Measurements from ENCODE around the gene SDK2. TPM values are rescaled to one million over a fixed set of nuclear protein-coding genes. Genes with fewer than 3 reads are reported as not detected.

SDK2 gene
- total and polyA plus RNA-seq, 9 donors = 0.40 to 5.4 (median 0.96) TPM

DNA sequence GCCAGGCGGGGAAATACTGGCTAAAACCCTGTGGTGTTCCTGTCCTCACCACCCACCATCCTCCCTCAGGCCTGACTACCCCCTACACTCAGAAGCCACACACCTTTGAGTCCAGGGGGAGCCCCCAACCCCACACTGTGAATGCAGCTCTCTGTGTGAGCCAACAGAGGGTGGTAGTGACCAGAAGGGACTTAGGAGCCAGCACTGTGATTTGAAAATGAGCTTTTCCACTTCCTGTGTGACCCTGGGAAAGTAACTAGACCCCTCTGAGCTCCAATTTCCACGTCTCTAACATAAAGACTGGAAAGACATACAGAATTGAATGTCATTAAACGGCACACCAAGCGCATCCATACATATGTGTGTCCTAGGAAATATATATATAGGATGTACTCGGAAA, 58.7 kb downstream of the SDK2 start:
- H3K36me3 ChIP-seq = no peaks in the 10 kb centered on the region
- H3K27ac ChIP-seq = no peak overlapping the region
- H3K27me3 ChIP-seq = no peaks in the 10 kb centered on the region
- no peaks in the 10 kb centered on the region for H3K9me3 ChIP-seq
- intact Hi-C loops (cut with DNase I) = no loop called here
- DNase-seq = no peak
- H3K4me1 ChIP-seq (ENCODE audit: insufficient read depth) = no peaks in the 10 kb centered on the region
- TF ChIP-seq, protein P1, sequence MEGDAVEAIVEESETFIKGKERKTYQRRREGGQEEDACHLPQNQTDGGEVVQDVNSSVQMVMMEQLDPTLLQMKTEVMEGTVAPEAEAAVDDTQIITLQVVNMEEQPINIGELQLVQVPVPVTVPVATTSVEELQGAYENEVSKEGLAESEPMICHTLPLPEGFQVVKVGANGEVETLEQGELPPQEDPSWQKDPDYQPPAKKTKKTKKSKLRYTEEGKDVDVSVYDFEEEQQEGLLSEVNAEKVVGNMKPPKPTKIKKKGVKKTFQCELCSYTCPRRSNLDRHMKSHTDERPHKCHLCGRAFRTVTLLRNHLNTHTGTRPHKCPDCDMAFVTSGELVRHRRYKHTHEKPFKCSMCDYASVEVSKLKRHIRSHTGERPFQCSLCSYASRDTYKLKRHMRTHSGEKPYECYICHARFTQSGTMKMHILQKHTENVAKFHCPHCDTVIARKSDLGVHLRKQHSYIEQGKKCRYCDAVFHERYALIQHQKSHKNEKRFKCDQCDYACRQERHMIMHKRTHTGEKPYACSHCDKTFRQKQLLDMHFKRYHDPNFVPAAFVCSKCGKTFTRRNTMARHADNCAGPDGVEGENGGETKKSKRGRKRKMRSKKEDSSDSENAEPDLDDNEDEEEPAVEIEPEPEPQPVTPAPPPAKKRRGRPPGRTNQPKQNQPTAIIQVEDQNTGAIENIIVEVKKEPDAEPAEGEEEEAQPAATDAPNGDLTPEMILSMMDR (IDR thresholded peaks at IDR 0.05) = no peak
- TF ChIP-seq EP300 (IDR thresholded peaks at IDR 0.05) (no peak), POLR2A (IDR thresholded peaks at IDR 0.05) (no peak)
- no peak overlapping the region for H3K4me3 ChIP-seq
- 91 to 95% (median 92%) methylated on average over 5 of the region's 5 CpGs for WGBS, 3 donors

DNA sequence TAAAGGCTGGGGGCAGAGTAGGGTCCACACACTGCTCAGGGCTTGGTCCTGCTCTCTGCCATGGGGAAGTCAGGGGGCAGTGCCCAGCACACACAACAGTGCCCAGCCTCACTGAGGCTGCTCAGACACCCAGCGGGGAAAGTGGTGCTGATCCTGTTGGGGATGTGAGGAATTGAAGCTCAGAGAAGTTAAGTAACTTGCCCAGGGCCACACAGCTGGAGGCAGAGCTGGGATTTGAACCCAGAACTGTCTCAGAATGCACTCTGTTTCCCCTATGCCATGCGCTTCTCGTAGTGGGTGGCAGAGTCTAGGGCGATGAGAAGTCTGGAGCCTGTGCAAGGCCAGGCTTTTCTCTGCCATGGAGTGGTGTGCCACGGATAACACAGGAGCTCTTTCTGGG, 59.3 kb downstream of the SDK2 start:
- H3K27ac ChIP-seq = no peak overlapping the region
- no peaks in the 10 kb centered on the region for H3K36me3 ChIP-seq
- H3K27me3 ChIP-seq = no peaks in the 10 kb centered on the region
- no peaks in the 10 kb centered on the region for H3K4me1 ChIP-seq (ENCODE audit: insufficient read depth)
- intact Hi-C loops (cut with DNase I) = no loop called here
- no peaks in the 10 kb centered on the region for H3K9me3 ChIP-seq
- WGBS, 3 donors = 96 to 98% (median 97%) methylated on average over 5 of the region's 5 CpGs
- no peak for DNase-seq
- no peak overlapping the region for H3K4me3 ChIP-seq
- TF ChIP-seq EP300 (IDR thresholded peaks at IDR 0.05) (no peak), POLR2A (IDR thresholded peaks at IDR 0.05) (no peak)
- TF ChIP-seq, protein P1 (IDR thresholded peaks at IDR 0.05) = no peak

DNA sequence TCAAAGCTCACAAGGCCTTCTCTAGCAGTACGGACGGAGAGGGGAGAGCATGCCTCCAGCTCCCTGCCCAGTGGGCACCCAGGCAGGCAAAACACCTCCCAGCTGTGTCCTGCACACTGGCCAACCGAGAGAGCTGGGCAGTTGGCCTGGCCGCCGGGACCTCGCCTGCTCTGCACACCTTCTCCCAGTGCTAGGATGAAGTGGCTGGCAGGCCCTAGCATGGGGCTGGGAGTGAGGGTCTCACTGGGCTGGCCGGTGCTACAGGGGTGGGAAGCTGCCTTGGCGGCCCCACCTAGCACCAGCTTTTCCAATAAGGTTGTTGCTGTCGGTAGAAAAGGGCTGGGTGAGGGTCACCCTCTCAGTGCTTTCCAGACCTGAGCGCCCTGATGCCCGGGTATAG, 60.2 kb downstream of the SDK2 start:
- no peaks in the 10 kb centered on the region for H3K4me1 ChIP-seq (ENCODE audit: insufficient read depth)
- TF ChIP-seq POLR2A (IDR thresholded peaks at IDR 0.05) = no peak
- TF ChIP-seq, protein P1 (IDR thresholded peaks at IDR 0.05) = no peak
- no peak for TF ChIP-seq EP300 (IDR thresholded peaks at IDR 0.05)
- WGBS, 3 donors = 91 to 94% (median 92%) methylated on average over 4 to 11 of the region's 11 CpGs
- no peaks in the 10 kb centered on the region for H3K9me3 ChIP-seq
- intact Hi-C loops (cut with DNase I) = no loop called here
- no peaks in the 10 kb centered on the region for H3K27me3 ChIP-seq
- H3K36me3 ChIP-seq = no peaks in the 10 kb centered on the region
- no peak overlapping the region for H3K27ac ChIP-seq
- H3K4me3 ChIP-seq = no peak overlapping the region
- DNase-seq = no peak

- intact Hi-C loops (cut with DNase I) = no loop called here
- whole genome bisulfite sequencing, 3 donors = 87 to 92% (median 89%) methylated on average over 9 of the region's 9 CpGs
- H3K9me3 ChIP-seq = no peaks in the 10 kb centered on the region
- H3K27me3 ChIP-seq = no peaks in the 10 kb centered on the region
- no peaks in the 10 kb centered on the region for H3K36me3 ChIP-seq
- H3K4me1 ChIP-seq (ENCODE audit: insufficient read depth) = no peaks in the 10 kb centered on the region
- H3K4me3 ChIP-seq = no peak overlapping the region
- no peak overlapping the region for H3K27ac ChIP-seq
- TF ChIP-seq EP300 (IDR thresholded peaks at IDR 0.05) (no peak), POLR2A (IDR thresholded peaks at IDR 0.05) (no peak)
- TF ChIP-seq, protein P1 (IDR thresholded peaks at IDR 0.05) = no peak
- no peak for DNase-seq
Measured at GRCh38 chr17:73582821-73583220, 61.4 kb downstream of the SDK2 start.

GRCh38 chr17:73582359-73582758, 61.9 kb downstream of the SDK2 start:
- Histone ChIP-seq H3K9me3 (no peaks in the 10 kb centered on the region), H3K36me3 (no peaks in the 10 kb centered on the region), H3K4me3 (no peak overlapping the region), H3K27me3 (no peaks in the 10 kb centered on the region), H3K4me1 (ENCODE audit: insufficient read depth) (no peaks in the 10 kb centered on the region), H3K27ac (no peak overlapping the region)
- 81 to 85% (median 81%) methylated on average over 6 of the region's 6 CpGs for WGBS, 3 donors
- DNase-seq = no peak
- TF ChIP-seq, protein P1 (IDR thresholded peaks at IDR 0.05) = no peak
- TF ChIP-seq POLR2A (IDR thresholded peaks at IDR 0.05) (no peak), EP300 (IDR thresholded peaks at IDR 0.05) (no peak)
- intact Hi-C loops (cut with DNase I) = no loop called here

Measured in ovary (tissue), 9 donors.